ENCODE data around the gene OR51D1. TPM values are rescaled to one million over a fixed set of nuclear protein-coding genes. Genes with fewer than 3 reads are reported as not detected.

OR51D1 gene
- total RNA-seq, 2 donors from 2014 or later = not detected

DNA sequence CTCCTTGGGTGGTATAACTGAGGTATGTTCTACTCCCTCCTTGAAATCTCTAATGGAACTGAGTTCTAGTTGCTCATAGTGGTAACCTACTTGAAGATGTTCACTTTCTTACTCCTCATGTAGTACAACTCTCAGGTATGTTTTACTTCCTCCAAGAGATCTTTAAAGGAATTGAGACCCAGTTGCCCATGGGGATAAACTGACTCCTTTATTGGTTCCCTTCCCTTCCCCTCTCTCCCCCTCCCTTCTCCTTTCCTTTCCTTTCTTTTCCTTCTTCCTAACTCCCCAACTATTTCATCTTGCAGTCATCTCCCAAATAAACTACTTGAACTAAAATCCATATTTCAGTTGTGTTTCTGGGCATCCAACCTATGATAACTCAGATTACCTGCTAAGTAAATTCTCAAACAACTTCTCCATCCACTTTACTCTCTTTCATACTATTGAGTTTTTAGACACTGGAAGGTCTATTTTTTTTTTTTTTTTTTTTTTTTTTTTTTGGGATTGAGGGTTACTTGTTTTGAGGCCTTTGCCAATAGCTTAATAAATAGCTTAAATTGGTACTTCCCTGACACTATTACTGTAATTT lies 21.3 kb upstream of the OR51D1 start:
- ATAC-seq (ENCODE audit: insufficient number of reproducible peaks, low FRiP score, low read depth) = no peak
- no peak for DNase-seq (ENCODE audit: low spot score)
- H3K4me1 ChIP-seq (ENCODE audit: control insufficient read depth in 1 of 2, low read depth in 2 of 2) = no peaks in the 10 kb centered on the region
- no peak overlapping the region for H3K27ac ChIP-seq
- H3K36me3 ChIP-seq = no peaks in the 10 kb centered on the region
- no peak overlapping the region for H3K4me3 ChIP-seq
- TF ChIP-seq, protein P1, sequence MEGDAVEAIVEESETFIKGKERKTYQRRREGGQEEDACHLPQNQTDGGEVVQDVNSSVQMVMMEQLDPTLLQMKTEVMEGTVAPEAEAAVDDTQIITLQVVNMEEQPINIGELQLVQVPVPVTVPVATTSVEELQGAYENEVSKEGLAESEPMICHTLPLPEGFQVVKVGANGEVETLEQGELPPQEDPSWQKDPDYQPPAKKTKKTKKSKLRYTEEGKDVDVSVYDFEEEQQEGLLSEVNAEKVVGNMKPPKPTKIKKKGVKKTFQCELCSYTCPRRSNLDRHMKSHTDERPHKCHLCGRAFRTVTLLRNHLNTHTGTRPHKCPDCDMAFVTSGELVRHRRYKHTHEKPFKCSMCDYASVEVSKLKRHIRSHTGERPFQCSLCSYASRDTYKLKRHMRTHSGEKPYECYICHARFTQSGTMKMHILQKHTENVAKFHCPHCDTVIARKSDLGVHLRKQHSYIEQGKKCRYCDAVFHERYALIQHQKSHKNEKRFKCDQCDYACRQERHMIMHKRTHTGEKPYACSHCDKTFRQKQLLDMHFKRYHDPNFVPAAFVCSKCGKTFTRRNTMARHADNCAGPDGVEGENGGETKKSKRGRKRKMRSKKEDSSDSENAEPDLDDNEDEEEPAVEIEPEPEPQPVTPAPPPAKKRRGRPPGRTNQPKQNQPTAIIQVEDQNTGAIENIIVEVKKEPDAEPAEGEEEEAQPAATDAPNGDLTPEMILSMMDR (IDR thresholded peaks at IDR 0.05) = no peak
- H3K9me3 ChIP-seq = no peaks in the 10 kb centered on the region
- no peaks in the 10 kb centered on the region for H3K27me3 ChIP-seq (replicated peaks; ENCODE audit: insufficient read depth)

DNA sequence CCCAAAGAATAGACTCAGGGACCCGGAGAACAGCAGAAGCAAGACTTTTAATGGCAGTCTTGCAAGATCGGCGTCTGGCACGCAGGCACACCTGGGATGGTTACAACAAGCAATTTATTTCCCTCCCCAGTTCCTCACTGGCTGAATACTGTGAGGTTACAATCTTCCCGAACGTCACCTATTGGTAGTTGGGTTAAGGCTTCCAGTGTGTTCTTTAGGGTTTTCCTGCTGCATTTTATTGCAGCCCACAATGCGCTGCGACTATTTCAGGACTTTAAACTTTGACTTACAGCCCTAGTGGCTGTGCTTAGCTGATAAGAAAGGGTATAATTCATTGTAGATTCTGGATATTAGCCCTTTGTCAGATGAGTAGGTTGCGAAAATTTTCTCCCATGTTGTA lies 17.8 kb upstream of the OR51D1 start:
- Histone ChIP-seq H3K4me3 (no peak overlapping the region), H3K27ac (no peak overlapping the region), H3K4me1 (ENCODE audit: control insufficient read depth in 1 of 2, low read depth in 2 of 2) (no peaks in the 10 kb centered on the region), H3K36me3 (no peaks in the 10 kb centered on the region), H3K27me3 (replicated peaks; ENCODE audit: insufficient read depth) (no peaks in the 10 kb centered on the region), H3K9me3 (no peaks in the 10 kb centered on the region)
- DNase-seq (ENCODE audit: low spot score) (no peak), ATAC-seq (ENCODE audit: insufficient number of reproducible peaks, low FRiP score, low read depth) (no peak)
- TF ChIP-seq, protein P1 (IDR thresholded peaks at IDR 0.05) = no peak

DNA sequence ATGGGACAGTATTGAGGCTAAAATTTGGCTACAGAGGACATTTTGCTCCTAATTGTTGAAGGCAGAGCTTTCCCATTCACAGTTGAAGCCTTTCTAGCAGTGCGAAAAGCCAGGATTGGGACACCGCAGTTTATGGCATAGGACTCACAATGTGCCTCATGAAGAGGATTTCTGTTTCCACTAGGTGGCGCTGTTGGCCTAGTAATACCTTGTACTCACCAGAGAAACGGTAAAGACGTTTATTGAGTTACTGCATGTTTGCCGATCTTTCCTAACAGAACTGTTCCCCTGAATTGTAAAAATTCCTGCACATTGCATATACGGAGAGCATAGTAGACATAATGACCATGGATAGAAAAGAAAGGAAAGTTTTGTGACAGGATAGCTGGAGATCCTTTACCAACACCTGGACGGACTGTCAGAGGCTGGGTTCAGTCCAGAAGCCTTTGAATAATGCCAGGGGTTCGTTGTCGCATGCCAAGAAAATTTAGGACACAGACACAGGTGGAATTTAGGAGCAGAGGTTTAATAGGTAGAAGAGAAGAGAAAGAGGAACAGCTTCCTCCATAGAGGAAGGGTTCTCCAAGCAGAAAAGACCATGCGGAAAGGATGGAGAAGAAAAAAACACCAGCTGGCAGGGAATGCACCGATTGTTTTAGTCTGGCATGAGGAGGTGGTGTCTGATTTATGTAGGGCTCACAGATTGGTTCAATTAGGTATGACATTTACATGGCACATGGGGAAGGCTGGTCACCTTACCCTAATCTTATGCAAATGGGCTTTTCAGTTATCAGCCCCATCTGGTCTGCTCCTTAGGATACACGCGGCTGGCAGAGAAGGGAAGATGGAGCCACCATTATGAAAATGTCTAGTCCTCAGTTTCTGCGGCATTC lies 10.8 kb upstream of the OR51D1 start:
- Histone ChIP-seq H3K9me3 (peaks cover 4% of the 10 kb centered on the region), H3K4me1 (ENCODE audit: control insufficient read depth in 1 of 2, low read depth in 2 of 2) (no peaks in the 10 kb centered on the region), H3K27me3 (replicated peaks; ENCODE audit: insufficient read depth) (no peaks in the 10 kb centered on the region), H3K27ac (no peak overlapping the region), H3K36me3 (no peaks in the 10 kb centered on the region), H3K4me3 (no peak overlapping the region)
- ATAC-seq (ENCODE audit: insufficient number of reproducible peaks, low FRiP score, low read depth) = no peak
- TF ChIP-seq, protein P1 (IDR thresholded peaks at IDR 0.05) = peak; percentile 22
- DNase-seq (ENCODE audit: low spot score) = no peak

DNA sequence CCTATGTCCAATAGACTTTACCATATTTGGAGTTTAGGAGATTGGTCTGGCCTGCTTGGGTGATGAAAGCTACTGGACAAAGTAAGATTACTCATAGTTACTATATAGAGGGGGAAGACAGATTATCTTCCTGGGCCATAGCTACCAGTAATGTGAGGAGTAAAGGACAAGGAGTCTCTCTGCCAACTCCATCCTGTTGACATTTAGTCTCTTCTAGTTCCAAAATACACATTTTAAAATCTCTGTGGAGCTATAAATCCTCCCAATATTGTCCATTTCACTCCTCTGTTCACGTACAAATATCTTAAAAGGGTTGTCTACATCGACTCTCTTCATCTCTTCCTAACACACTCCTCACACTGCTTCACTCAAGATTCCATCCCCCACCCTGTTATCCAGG lies 1.1 kb upstream of the OR51D1 start:
- ATAC-seq (ENCODE audit: insufficient number of reproducible peaks, low FRiP score, low read depth) (no peak), DNase-seq (ENCODE audit: low spot score) (no peak)
- no peaks in the 10 kb centered on the region for H3K9me3 ChIP-seq
- no peaks in the 10 kb centered on the region for H3K27me3 ChIP-seq (replicated peaks; ENCODE audit: insufficient read depth)
- H3K27ac ChIP-seq = no peak overlapping the region
- no peak overlapping the region for H3K4me3 ChIP-seq
- H3K4me1 ChIP-seq (ENCODE audit: control insufficient read depth in 1 of 2, low read depth in 2 of 2) = no peaks in the 10 kb centered on the region
- no peaks in the 10 kb centered on the region for H3K36me3 ChIP-seq
- TF ChIP-seq, protein P1 (IDR thresholded peaks at IDR 0.05) = no peak

DNA sequence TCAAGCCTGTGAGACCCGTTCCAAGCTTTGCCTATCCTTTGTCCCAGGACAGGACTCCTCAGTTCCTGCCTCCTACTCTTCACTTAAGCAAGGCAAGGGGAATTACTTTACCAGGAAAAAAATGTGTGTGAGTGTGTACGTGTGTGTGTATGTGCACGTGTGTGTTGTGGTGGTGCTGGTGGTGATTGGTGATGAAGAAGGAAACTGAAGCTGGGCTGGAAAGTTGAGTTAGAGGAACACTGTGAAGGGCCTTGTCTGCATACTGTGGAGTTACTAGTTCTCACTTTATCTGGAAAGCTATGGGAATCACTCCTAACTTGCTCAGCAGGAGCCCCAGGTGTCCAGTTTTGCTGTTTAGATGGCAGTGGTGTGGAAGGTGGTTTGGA lies 378 bp downstream of the OR51D1 start:
- ATAC-seq (ENCODE audit: insufficient number of reproducible peaks, low FRiP score, low read depth) = no peak
- no peaks in the 10 kb centered on the region for H3K36me3 ChIP-seq
- no peaks in the 10 kb centered on the region for H3K9me3 ChIP-seq
- DNase-seq (ENCODE audit: low spot score) = no peak
- TF ChIP-seq, protein P1 (IDR thresholded peaks at IDR 0.05) = no peak
- no peak overlapping the region for H3K4me3 ChIP-seq
- no peaks in the 10 kb centered on the region for H3K27me3 ChIP-seq (replicated peaks; ENCODE audit: insufficient read depth)
- no peaks in the 10 kb centered on the region for H3K4me1 ChIP-seq (ENCODE audit: control insufficient read depth in 1 of 2, low read depth in 2 of 2)
- H3K27ac ChIP-seq = no peak overlapping the region
